Caco-2 (cell line): ENCODE measurements around the gene SRXN1. TPM values are rescaled to one million over a fixed set of nuclear protein-coding genes. Genes with fewer than 3 reads are reported as not detected.

ENCODE experiments used
- BruUV-seq: library from RNA; stranded (reverse); fragments of 400-500 nt; replicated peaks from 2 replicates; lab custom pipeline; 2021; lab: Mats Ljungman, UMichigan
- CTCF ChIA-PET: fragments of 300-600 bp; sonication (Branson Sonifier 250); formaldehyde crosslinking; loops from one replicate; lab custom pipeline; 2022; ENCODE audit warnings: antibody characterized with exemption; lab: Charles Lee
- POLR2A ChIA-PET: fragments of 300-600 bp; sonication (Branson Sonifier 250); formaldehyde crosslinking; loops from one replicate; lab custom pipeline; 2022; ENCODE audit warnings: antibody characterized with exemption; lab: Charles Lee
- DNase-seq, 2 experiments: peaks; one replicate each; pipeline versions ENCODE4 v3.0.0 to v3.0.0-alpha.2; 2020 to 2022
- H3K27me3 ChIP-seq: replicated peaks from 2 replicates; pipeline ENCODE4 v1.6.0; 2011; ENCODE audit warnings: low read length; ENCODE audit not compliant: control insufficient read depth, insufficient read depth
- H3K36me3 ChIP-seq: 2 replicates; pipeline ENCODE4 v1.5.1; 2011; ENCODE audit warnings: low read length; ENCODE audit not compliant: control insufficient read depth, insufficient read depth
- H3K4me1 ChIP-seq: fragments of 250-450 bp; sonication (Bioruptor Pico); 2 replicates; pipeline ENCODE4 v1.5.1; 2020; ENCODE audit warnings: mild to moderate bottlenecking
- H3K4me3 ChIP-seq: 2 replicates; pipeline ENCODE4 v1.5.1; 2011; ENCODE audit warnings: low read depth, mild to moderate bottlenecking, control low read depth, low read length
- H3K9me3 ChIP-seq: fragments of 250-450 bp; sonication (Bioruptor Pico); 2 replicates; pipeline ENCODE4 v1.5.1; 2020; ENCODE audit warnings: mild to moderate bottlenecking, moderate library complexity
- H3K27ac Mint-ChIP-seq: one replicate; pipeline ENCODE4 v1.8.0; 2022; ENCODE audit warnings: mixed read lengths; ENCODE audit not compliant: unreplicated experiment
- H3K27me3 Mint-ChIP-seq: one replicate; pipeline ENCODE4 v1.8.0; 2022; ENCODE audit warnings: mixed read lengths; ENCODE audit not compliant: insufficient read depth, unreplicated experiment
- H3K36me3 Mint-ChIP-seq: one replicate; pipeline ENCODE4 v1.8.0; 2022; ENCODE audit warnings: mild to moderate bottlenecking, mixed read lengths; ENCODE audit not compliant: insufficient read depth, unreplicated experiment
- H3K4me1 Mint-ChIP-seq: one replicate; pipeline ENCODE4 v1.8.0; 2022; ENCODE audit warnings: low read depth, mixed read lengths; ENCODE audit not compliant: unreplicated experiment
- H3K4me3 Mint-ChIP-seq: one replicate; pipeline ENCODE4 v1.8.0; 2022; ENCODE audit warnings: mild to moderate bottlenecking, moderate library complexity, mixed read lengths; ENCODE audit not compliant: unreplicated experiment
- H3K9me3 Mint-ChIP-seq: one replicate; pipeline ENCODE4 v1.8.0; 2022; ENCODE audit warnings: mixed read lengths; ENCODE audit not compliant: unreplicated experiment
- intact Hi-C: fragments of 100-400 bp; cut with micrococcal nuclease; formaldehyde crosslinking; loops from one replicate; pipeline ENCODE4 v1.10.0; 2022; ENCODE audit not compliant: unreplicated experiment
- total RNA-seq: library from RNA; stranded (reverse); gene quantifications from 2 replicates; pipeline ENCODE4 v1.2.3, GENCODE V29; 2022
- TF ChIP-seq, protein P1 (sequence below), 2 experiments: fragments of 200-600 bp in 1 of 2; IDR thresholded peaks; 1 replicate in 1 of 2; 2 replicates in 1 of 2; pipeline versions ENCODE4 v1.5.1 to v1.8.0; 2011 to 2022; ENCODE audit warnings: antibody characterized with exemption in 1 of 2, control low read depth in 1 of 2, inconsistent platforms in 1 of 2, low read depth in 1 of 2, low read length in 1 of 2, mild to moderate bottlenecking in 1 of 2, moderate library complexity in 1 of 2; ENCODE audit not compliant: insufficient read depth in 1 of 2, severe bottlenecking in 1 of 2, unreplicated experiment in 1 of 2

Gene SRXN1
- total RNA-seq, 1 experiment from 2014 or later = 33.7 TPM

DNA sequence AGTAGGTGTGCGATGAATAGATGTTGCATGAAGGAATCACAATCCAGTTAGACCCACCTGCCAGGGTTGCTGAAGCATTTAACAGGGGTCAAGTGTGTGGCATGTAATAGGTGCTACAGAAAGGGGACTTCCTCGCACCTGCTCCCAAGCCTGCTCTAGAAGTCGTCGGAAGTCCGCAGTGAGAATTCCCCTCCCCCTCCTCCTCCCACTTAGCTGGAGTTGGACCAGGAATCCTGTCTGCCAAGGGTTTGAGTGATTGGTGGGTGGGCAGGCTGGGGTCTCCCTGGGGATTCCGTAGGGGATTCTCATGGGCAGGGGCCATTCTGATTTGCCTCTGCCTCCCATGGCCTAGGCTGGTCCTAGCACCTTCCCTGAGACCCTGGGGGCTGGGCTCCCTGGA lies 12.3 kb upstream of the SRXN1 start:
- intact Hi-C loops = loop anchor here (5.0 kb wide), 1 partner anchor 62 kb away; no protein-coding TSS in a partner anchor
- no peaks in the 10 kb centered on the region for H3K27me3 ChIP-seq
- no peaks in the 10 kb centered on the region for H3K36me3 ChIP-seq
- no peaks in the 10 kb centered on the region for H3K4me1 ChIP-seq
- Mint-ChIP-seq H3K9me3 (no peaks in the 10 kb centered on the region), H3K27me3 (peaks cover 11% of the 10 kb centered on the region), H3K27ac (no peak overlapping the region), H3K4me1 (peaks cover 7% of the 10 kb centered on the region), H3K36me3 (peaks cover 4% of the 10 kb centered on the region), H3K4me3 (no peak overlapping the region)
- no peak for DNase-seq
- TF ChIP-seq, protein P1, sequence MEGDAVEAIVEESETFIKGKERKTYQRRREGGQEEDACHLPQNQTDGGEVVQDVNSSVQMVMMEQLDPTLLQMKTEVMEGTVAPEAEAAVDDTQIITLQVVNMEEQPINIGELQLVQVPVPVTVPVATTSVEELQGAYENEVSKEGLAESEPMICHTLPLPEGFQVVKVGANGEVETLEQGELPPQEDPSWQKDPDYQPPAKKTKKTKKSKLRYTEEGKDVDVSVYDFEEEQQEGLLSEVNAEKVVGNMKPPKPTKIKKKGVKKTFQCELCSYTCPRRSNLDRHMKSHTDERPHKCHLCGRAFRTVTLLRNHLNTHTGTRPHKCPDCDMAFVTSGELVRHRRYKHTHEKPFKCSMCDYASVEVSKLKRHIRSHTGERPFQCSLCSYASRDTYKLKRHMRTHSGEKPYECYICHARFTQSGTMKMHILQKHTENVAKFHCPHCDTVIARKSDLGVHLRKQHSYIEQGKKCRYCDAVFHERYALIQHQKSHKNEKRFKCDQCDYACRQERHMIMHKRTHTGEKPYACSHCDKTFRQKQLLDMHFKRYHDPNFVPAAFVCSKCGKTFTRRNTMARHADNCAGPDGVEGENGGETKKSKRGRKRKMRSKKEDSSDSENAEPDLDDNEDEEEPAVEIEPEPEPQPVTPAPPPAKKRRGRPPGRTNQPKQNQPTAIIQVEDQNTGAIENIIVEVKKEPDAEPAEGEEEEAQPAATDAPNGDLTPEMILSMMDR (IDR thresholded peaks at IDR 0.05; ENCODE audit: insufficient read depth in 1 of 2, low read depth in 1 of 2, low read length in 1 of 2, severe bottlenecking in 1 of 2, unreplicated experiment in 1 of 2) = no peak
- ChIA-PET CTCF (interaction anchor here (0.6 to 1.2 kb wide), 2 partner anchors 20 to 130 kb away, joined by 3 read pairs; no protein-coding TSS in a partner anchor), POLR2A (no interaction called here)
- BruUV-seq = no TSS peak
- H3K4me3 ChIP-seq = no peak overlapping the region
- H3K9me3 ChIP-seq = no peaks in the 10 kb centered on the region

DNA sequence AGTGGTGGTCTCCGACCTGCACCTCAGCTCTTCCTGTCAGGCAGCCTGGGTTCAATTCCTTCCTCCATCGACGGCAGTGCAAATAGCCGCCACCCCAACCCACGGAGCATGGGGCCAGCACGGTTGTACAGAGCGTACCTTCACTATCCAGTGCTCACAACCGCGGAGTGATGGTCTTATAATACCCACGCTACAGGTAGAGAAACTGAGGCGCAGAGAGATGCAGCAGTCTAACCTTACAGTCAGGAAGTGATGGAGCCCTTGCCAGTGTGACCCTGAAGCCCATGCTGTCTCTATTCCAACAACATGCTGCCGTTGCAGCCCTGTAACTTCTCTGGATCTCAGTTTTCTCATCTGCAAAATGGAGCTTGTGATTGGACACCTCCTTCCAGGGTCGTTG lies 11.6 kb upstream of the SRXN1 start:
- Mint-ChIP-seq H3K4me3 (no peak overlapping the region), H3K36me3 (peaks cover 4% of the 10 kb centered on the region), H3K4me1 (peaks cover 8% of the 10 kb centered on the region), H3K9me3 (no peaks in the 10 kb centered on the region), H3K27me3 (peaks cover 11% of the 10 kb centered on the region), H3K27ac (no peak overlapping the region)
- Histone ChIP-seq H3K27me3 (no peaks in the 10 kb centered on the region), H3K36me3 (no peaks in the 10 kb centered on the region), H3K4me1 (peaks cover 7% of the 10 kb centered on the region; the same call in 1 of the 2 replicates), H3K9me3 (no peaks in the 10 kb centered on the region), H3K4me3 (no peak overlapping the region)
- ChIA-PET CTCF (interaction anchor here (1.2 kb wide), 1 partner anchor 19 kb away, joined by 3 read pairs; no protein-coding TSS in a partner anchor), POLR2A (no interaction called here)
- BruUV-seq = no TSS peak
- intact Hi-C loops = no loop called here
- TF ChIP-seq, protein P1 (IDR thresholded peaks at IDR 0.05; ENCODE audit: insufficient read depth in 1 of 2, low read depth in 1 of 2, low read length in 1 of 2, severe bottlenecking in 1 of 2, unreplicated experiment in 1 of 2) = no peak
- DNase-seq = no peak

DNA sequence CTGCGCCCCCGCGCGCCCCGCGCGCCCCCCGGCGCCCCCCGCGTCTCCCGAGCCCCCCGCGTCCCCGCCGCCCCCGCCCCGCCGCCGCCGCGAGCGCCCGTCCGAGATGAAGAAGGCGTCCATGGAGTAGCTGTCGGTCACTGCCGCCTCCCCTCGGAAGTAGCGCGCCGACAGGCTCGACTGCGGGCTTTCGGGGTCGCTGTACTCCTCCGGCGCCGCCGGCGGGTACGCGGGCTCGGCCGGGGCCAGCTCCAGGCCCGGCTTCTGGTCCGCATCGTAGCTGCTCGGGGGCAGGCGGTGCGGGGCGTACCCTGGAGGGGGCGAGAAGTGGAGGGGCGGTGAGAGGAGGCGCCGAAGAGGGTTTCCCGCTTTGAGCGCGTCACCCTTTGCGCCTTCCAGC lies 11.2 kb upstream of the SRXN1 start:
- Histone ChIP-seq H3K4me3 (no peak overlapping the region), H3K36me3 (no peaks in the 10 kb centered on the region), H3K4me1 (peaks cover 10% of the 10 kb centered on the region), H3K27me3 (no peaks in the 10 kb centered on the region), H3K9me3 (no peaks in the 10 kb centered on the region)
- CTCF ChIA-PET = interaction anchor here (1.2 kb wide), 1 partner anchor 19 kb away, joined by 3 read pairs; no protein-coding TSS in a partner anchor
- no peak for DNase-seq
- Mint-ChIP-seq H3K36me3 (peaks cover 4% of the 10 kb centered on the region), H3K4me3 (no peak overlapping the region), H3K4me1 (peaks cover 8% of the 10 kb centered on the region), H3K27me3 (peaks cover 11% of the 10 kb centered on the region), H3K9me3 (no peaks in the 10 kb centered on the region), H3K27ac (no peak overlapping the region)
- BruUV-seq = no TSS peak
- POLR2A ChIA-PET = no interaction called here
- intact Hi-C loops = no loop called here
- TF ChIP-seq, protein P1 (IDR thresholded peaks at IDR 0.05; ENCODE audit: insufficient read depth in 1 of 2, low read depth in 1 of 2, low read length in 1 of 2, severe bottlenecking in 1 of 2, unreplicated experiment in 1 of 2) = no peak
